ENCODE data around the gene FAIM2.

- no peak for TF ChIP-seq CTCF (IDR thresholded peaks at IDR 0.05)
- no peak for TF ChIP-seq POLR2AphosphoS5 (IDR thresholded peaks at IDR 0.05)
- no peak for TF ChIP-seq EP300 (IDR thresholded peaks at IDR 0.05)
Observed at GRCh38 chr12:49892732-49893317, 10.9 kb downstream of the FAIM2 start.
